Measurements from ENCODE around the gene RAPGEF6.

DNA sequence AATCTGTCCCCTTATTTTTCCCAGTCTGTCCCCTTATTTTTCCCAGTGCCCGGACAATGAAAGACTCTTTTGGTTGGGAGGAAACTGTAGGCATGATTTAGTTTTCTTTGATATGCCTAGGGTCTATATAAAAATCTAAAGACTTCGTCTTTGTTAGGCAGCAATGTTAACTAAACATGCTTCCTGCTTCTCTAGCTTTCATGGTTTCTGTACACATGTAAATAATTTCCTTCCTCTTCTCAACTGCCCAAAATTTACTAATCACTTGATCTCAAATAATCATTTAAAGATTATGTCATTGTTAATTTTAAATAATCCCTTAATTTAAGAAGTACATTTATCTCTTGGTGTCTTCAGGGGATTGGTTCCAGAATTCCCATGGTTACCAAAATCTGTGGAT, 47.8 kb upstream of the RAPGEF6 start:
- TF ChIP-seq, protein P1, sequence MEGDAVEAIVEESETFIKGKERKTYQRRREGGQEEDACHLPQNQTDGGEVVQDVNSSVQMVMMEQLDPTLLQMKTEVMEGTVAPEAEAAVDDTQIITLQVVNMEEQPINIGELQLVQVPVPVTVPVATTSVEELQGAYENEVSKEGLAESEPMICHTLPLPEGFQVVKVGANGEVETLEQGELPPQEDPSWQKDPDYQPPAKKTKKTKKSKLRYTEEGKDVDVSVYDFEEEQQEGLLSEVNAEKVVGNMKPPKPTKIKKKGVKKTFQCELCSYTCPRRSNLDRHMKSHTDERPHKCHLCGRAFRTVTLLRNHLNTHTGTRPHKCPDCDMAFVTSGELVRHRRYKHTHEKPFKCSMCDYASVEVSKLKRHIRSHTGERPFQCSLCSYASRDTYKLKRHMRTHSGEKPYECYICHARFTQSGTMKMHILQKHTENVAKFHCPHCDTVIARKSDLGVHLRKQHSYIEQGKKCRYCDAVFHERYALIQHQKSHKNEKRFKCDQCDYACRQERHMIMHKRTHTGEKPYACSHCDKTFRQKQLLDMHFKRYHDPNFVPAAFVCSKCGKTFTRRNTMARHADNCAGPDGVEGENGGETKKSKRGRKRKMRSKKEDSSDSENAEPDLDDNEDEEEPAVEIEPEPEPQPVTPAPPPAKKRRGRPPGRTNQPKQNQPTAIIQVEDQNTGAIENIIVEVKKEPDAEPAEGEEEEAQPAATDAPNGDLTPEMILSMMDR (IDR thresholded peaks at IDR 0.05; ENCODE audit: low read depth, low read length) = no peak
- no peak for TF ChIP-seq EZH2phosphoT487 (IDR thresholded peaks at IDR 0.05; ENCODE audit: low read depth)
